Stimulated activated naive CD8-positive, alpha-beta T cell treated with anti-CD3 and anti-CD28 coated beads, Interleukin-15, amount 100 ng/mL, for 72 hours (primary cell): ENCODE results near the gene UBAP2L.
"Not testable (repeated sequence)": the region's sequence is repeated elsewhere in the genome, so short reads cannot be mapped to it uniquely, and the experiment has no call there.

ENCODE experiments used
- ATAC-seq: fragments of 150-1000 bp; cut with Tn5 transposase; 2 replicates; pipeline ENCODE4 v1.10.0; 2021; ENCODE audit warnings: mild to moderate bottlenecking, moderate library complexity
- DNase-seq, 2 donors: peaks; one replicate each; pipeline ENCODE4 v3.0.0; 2021 to 2022
- H3K27ac Mint-ChIP-seq, 2 donors: one replicate each; pipeline ENCODE4 v1.8.0; 2022; ENCODE audit warnings: mild to moderate bottlenecking in 2 of 2, mixed read lengths in 2 of 2, moderate library complexity in 2 of 2
- H3K27me3 Mint-ChIP-seq: one replicate; pipeline ENCODE4 v1.8.0; 2022; ENCODE audit warnings: mixed read lengths
- H3K4me1 Mint-ChIP-seq: one replicate; pipeline ENCODE4 v1.8.0; 2022; ENCODE audit warnings: mild to moderate bottlenecking, mixed read lengths
- H3K4me3 Mint-ChIP-seq, 2 donors: one replicate each; pipeline ENCODE4 v1.8.0; 2022; ENCODE audit warnings: mild to moderate bottlenecking in 2 of 2, mixed read lengths in 2 of 2, moderate library complexity in 1 of 2
- H3K9me3 Mint-ChIP-seq, 2 donors: one replicate each; pipeline ENCODE4 v1.8.0; 2022; ENCODE audit warnings: mixed read lengths in 2 of 2

The UBAP2L gene

DNA sequence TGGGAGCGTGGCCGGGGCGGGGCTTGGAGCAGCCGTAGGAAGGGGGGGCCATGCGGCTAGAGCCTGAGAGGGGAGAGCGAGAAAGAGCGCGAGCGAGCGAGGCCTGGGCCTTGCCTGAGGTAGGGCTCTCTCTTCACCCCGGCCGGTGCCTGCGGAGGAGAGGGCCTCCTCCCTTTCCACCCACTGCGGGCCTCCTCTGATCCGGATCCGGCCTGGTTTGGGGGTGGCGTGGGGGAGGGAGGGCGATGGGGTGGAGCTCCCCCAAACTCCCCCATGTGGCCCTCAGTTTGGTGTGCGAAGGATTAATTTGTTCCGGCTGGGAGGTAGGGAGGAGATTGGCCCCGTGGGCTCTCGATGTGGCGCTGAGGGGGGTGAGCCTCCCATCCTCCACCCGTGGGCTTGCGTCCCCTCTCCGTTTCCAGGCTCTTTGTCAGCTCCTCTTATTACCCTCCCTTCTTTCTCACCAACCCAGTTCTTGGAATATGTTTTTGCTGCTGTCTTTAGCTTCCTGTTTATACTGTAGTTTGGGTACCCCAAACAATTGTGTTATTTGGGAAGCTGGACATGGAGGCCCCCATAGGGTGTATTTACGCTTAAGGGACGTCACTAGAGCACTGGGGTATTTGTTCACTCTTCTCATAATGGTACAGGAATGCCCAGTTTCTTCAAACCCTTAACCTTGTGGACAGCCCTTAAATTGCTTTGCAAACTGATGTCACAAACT is 685 bp downstream of the UBAP2L start:
- peak overlapping the region; percentile 97 to 100 for H3K27ac Mint-ChIP-seq
- H3K4me3 Mint-ChIP-seq = peak overlapping the region; percentile 91 to 97

DNA sequence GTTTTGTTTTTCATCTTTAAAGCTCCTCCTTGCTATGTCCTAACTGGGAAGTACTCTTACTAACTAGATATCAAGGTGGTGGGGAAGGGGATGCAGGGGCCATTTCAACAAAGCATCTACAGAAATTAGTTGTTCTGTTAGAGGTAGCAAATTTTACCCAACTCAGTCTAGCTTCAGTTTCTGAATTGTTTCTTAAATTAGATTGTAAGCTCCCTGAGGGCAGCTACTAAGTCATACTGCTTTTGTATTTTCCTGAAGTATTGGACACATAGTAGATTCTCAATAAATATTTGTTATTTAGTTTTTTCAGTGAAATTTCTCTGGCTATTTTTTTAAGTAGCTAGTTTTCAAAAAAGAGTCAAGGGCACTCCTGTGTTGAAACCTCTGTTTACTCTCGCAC is 1.8 kb downstream of the UBAP2L start:
- ATAC-seq (no peak), DNase-seq (no peak)
- Mint-ChIP-seq H3K4me3 (peak overlapping the region; percentile 91 to 97), H3K4me1 (peaks cover 68% of the 10 kb centered on the region), H3K9me3 (peaks cover 6 to 12% of the 10 kb centered on the region in 2 donors), H3K27ac (peak overlapping the region; percentile 90 to 97), H3K27me3 (no peaks in the 10 kb centered on the region)

More for the DNA sequence above, 685 bp downstream of the UBAP2L start:
- DNase-seq (peak; percentile 70 to 72), ATAC-seq (peak; percentile 56)
- Mint-ChIP-seq H3K4me1 (peaks cover 75% of the 10 kb centered on the region), H3K27me3 (no peaks in the 10 kb centered on the region), H3K9me3 (peaks cover 6 to 12% of the 10 kb centered on the region in 2 donors)

DNA sequence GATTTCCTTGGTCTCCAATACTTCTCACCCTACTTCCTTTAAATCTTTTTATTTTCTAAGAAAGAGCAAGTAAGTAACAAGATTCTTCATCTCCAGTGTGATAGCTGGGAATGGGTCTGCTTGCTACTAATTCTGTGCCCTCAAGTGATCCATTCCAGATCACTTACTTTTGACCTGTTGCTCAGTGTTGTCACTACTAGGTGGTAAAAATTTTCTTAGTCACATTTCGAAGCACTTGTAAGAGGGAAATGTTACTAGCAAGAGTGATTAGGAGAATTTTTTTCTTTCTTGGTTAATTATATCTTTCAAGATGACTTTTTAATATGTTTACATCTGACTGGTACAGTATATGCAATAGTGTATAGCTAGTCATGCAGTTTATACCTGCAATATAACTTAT is 2.2 kb downstream of the UBAP2L start:
- Mint-ChIP-seq H3K27ac (peak overlapping the region; percentile 82 to 90), H3K9me3 (peaks cover 6 to 12% of the 10 kb centered on the region in 2 donors), H3K27me3 (no peaks in the 10 kb centered on the region), H3K4me1 (peaks cover 67% of the 10 kb centered on the region), H3K4me3 (peak overlapping the region; percentile 75 to 97)
- DNase-seq = no peak
- ATAC-seq = no peak

- peaks cover 6 to 12% of the 10 kb centered on the region in 2 donors for H3K9me3 Mint-ChIP-seq
- DNase-seq (no peak), ATAC-seq (no peak)
- peaks cover 67% of the 10 kb centered on the region for H3K4me1 Mint-ChIP-seq
- no peaks in the 10 kb centered on the region for H3K27me3 Mint-ChIP-seq
- peak overlapping the region; percentile 75 to 97 for H3K4me3 Mint-ChIP-seq
- H3K27ac Mint-ChIP-seq = peak overlapping the region; percentile 12 to 72
These were observed 2.9 kb downstream of the UBAP2L start for GRCh38 chr1:154223621-154224020.

DNA sequence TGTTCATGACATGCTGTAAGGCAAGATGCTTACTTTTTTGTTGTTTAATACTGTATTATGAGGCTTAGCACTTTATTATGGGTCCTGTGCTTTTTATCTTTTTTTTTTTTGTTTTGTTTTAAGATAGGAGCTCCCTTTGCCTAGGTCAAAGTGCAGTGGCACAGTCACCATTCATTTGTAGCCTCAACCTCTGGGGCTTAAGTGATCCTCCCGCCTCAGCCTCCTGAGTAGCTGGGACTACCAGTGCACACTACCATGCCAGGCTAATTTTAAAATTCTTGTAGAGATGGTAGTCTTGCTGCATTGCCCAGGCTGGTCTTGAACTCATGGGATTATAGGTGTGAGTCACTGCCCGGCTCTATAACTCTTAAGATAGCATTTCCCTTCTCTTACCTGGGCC is 4.6 kb downstream of the UBAP2L start:
- H3K27me3 Mint-ChIP-seq = no peaks in the 10 kb centered on the region
- H3K4me1 Mint-ChIP-seq = peaks cover 57% of the 10 kb centered on the region
- no peak for ATAC-seq
- no peak overlapping the region for H3K4me3 Mint-ChIP-seq
- DNase-seq = no peak
- H3K27ac Mint-ChIP-seq = no peak overlapping the region
- H3K9me3 Mint-ChIP-seq = peaks cover 6 to 12% of the 10 kb centered on the region in 2 donors

- not testable (repeated sequence) for H3K4me3 Mint-ChIP-seq, ATAC-seq, H3K27ac Mint-ChIP-seq, DNase-seq, H3K27me3 Mint-ChIP-seq, H3K9me3 Mint-ChIP-seq
- peaks cover 14% of the 10 kb centered on the region for H3K4me1 Mint-ChIP-seq
These were observed 10.4 kb downstream of the UBAP2L start for GRCh38 chr1:154231112-154231511.

GRCh38 chr1:154233127-154233526 is 12.4 kb downstream of the UBAP2L start:
- H3K27ac Mint-ChIP-seq = peak overlapping the region in 1 of 2 donors; percentile 14
- not testable (repeated sequence) for H3K27me3 Mint-ChIP-seq, ATAC-seq, H3K4me3 Mint-ChIP-seq, DNase-seq, H3K9me3 Mint-ChIP-seq
- peaks cover 13% of the 10 kb centered on the region for H3K4me1 Mint-ChIP-seq

DNA sequence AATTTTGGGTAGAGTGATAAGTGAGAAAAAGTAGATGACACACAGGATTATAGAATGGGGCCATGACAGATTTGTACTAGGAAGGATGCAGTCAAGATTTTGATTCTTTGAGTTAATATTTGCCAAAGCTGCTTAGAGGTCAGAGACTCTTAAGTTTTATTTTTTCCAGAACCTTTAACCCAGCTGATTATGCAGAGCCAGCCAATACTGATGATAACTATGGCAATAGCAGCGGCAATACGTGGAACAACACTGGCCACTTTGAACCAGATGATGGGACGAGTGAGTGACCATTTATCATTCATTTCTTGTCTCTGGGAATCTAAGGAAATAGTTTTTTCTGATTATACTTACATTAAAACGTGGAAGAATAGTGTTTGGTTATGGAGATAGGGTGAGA is 16.1 kb downstream of the UBAP2L start:
- no peak overlapping the region for H3K27ac Mint-ChIP-seq
- no peaks in the 10 kb centered on the region for H3K9me3 Mint-ChIP-seq
- ATAC-seq (no peak), DNase-seq (no peak)
- H3K27me3 Mint-ChIP-seq = no peaks in the 10 kb centered on the region
- no peak overlapping the region for H3K4me3 Mint-ChIP-seq
- H3K4me1 Mint-ChIP-seq = peaks cover 39% of the 10 kb centered on the region

DNA sequence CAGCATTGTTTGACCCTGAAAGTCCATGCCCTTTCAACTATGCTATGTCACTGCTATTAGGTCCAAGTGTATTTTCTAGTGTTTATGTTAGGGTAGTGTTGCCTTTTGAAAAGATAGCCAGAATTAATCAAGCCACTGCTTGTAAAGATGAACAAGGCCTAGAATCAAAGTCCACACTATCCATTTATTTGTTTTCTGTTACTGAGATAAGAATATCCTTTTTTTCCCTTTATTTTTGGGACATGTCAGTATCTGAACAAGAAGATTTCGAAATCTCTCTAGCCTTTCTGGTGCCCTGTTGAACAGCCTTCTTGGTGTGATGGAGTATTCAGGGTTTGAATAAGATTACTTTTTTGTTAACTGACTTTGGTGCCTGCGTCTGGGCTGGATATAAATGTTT is 16.7 kb downstream of the UBAP2L start:
- Mint-ChIP-seq H3K9me3 (no peaks in the 10 kb centered on the region), H3K4me1 (peaks cover 44% of the 10 kb centered on the region), H3K27ac (no peak overlapping the region), H3K4me3 (no peak overlapping the region), H3K27me3 (no peaks in the 10 kb centered on the region)
- no peak for ATAC-seq
- no peak for DNase-seq

- Mint-ChIP-seq H3K4me1 (peaks cover 47% of the 10 kb centered on the region), H3K4me3 (no peak overlapping the region), H3K27ac (peak overlapping the region in 1 of 2 donors; percentile 6)
These were observed 17.2 kb downstream of the UBAP2L start for GRCh38 chr1:154237880-154238506.

DNA sequence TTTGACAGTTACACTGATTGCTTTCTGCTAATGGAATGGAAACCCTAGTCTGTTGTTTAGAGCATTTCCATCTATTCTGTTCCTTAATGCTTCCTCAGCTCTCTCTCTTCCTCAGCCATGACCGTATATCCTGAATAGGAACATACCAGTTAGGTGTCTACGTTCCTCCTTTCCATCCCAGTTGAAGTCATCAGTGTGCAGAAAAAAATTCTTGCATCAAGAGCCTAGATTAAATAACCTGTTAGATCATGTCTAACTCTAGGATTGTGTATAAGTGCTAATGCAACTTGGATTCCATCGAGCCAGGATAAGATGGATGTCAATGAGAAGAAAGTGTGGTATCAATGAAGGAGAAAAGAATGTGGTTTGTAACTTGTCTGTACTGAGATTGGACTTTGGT is 18.7 kb downstream of the UBAP2L start:
- H3K27me3 Mint-ChIP-seq = no peaks in the 10 kb centered on the region
- DNase-seq = no peak
- peaks cover 50% of the 10 kb centered on the region for H3K4me1 Mint-ChIP-seq
- H3K27ac Mint-ChIP-seq = peak overlapping the region in 1 of 2 donors; percentile 38
- H3K9me3 Mint-ChIP-seq = no peaks in the 10 kb centered on the region
- H3K4me3 Mint-ChIP-seq = no peak overlapping the region
- no peak for ATAC-seq

More at GRCh38 chr1:154237880-154238506, 17.2 kb downstream of the UBAP2L start:
- ATAC-seq (no peak), DNase-seq (no peak)
- Mint-ChIP-seq H3K9me3 (no peaks in the 10 kb centered on the region), H3K27me3 (no peaks in the 10 kb centered on the region)

- no peak overlapping the region for H3K27ac Mint-ChIP-seq
- H3K4me3 Mint-ChIP-seq = no peak overlapping the region
- ATAC-seq = no peak
- H3K4me1 Mint-ChIP-seq = peaks cover 50% of the 10 kb centered on the region
- no peaks in the 10 kb centered on the region for H3K27me3 Mint-ChIP-seq
- H3K9me3 Mint-ChIP-seq = no peaks in the 10 kb centered on the region
- DNase-seq = no peak
These were observed 19.6 kb downstream of the UBAP2L start for GRCh38 chr1:154240294-154240833.

GRCh38 chr1:154241703-154242351 is 21.1 kb downstream of the UBAP2L start:
- no peak for ATAC-seq
- H3K9me3 Mint-ChIP-seq = no peaks in the 10 kb centered on the region
- H3K27me3 Mint-ChIP-seq = no peaks in the 10 kb centered on the region
- DNase-seq = no peak
- H3K4me1 Mint-ChIP-seq = peaks cover 50% of the 10 kb centered on the region
- H3K27ac Mint-ChIP-seq = peak overlapping the region; percentile 57 to 80
- H3K4me3 Mint-ChIP-seq = no peak overlapping the region

- H3K9me3 Mint-ChIP-seq = no peaks in the 10 kb centered on the region
- no peaks in the 10 kb centered on the region for H3K4me1 Mint-ChIP-seq
- no peaks in the 10 kb centered on the region for H3K27me3 Mint-ChIP-seq
These were observed 32.9 kb downstream of the UBAP2L start for GRCh38 chr1:154253671-154254070.

DNA sequence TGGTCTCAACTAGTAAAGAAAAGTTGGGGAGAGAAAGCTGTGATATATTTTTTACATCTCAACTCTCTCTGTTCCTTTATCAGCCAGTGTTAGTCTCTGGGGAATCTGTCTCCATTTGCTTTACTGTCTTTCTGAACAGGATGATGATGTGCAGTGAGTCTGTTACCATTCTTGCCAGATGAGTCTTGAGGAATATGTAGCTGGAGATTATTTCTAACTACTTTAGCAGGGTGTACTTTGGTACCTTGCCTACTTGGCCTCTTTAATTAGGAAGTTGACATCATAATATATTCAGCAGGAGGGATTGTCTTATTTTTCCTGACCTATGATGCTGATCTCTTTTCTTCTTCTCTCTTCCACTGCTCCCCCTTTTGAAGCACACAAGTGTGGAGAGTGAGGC is 35.9 kb downstream of the UBAP2L start:
- Mint-ChIP-seq H3K4me1 (peaks cover 8% of the 10 kb centered on the region), H3K27ac (peak overlapping the region in 1 of 2 donors; percentile 64), H3K4me3 (no peak overlapping the region)

More at GRCh38 chr1:154253671-154254070, 32.9 kb downstream of the UBAP2L start:
- Mint-ChIP-seq H3K27ac (peak overlapping the region in 1 of 2 donors; percentile 94), H3K4me3 (no peak overlapping the region)
- DNase-seq (no peak), ATAC-seq (no peak)

More for the DNA sequence above, 35.9 kb downstream of the UBAP2L start:
- Mint-ChIP-seq H3K9me3 (no peaks in the 10 kb centered on the region), H3K27me3 (no peaks in the 10 kb centered on the region)
- ATAC-seq (no peak), DNase-seq (no peak)
